HepG2 (cell line): ENCODE results near the gene GPR55. TPM values are rescaled to one million over a fixed set of nuclear protein-coding genes. Genes with fewer than 3 reads are reported as not detected.

ENCODE experiments used
- ARHGAP35 ChIP-seq: sonication (generic); formaldehyde crosslinking; IDR thresholded peaks from 2 replicates; pipeline ENCODE4 v1.9.0; 2022; ENCODE audit warnings: mild to moderate bottlenecking, inconsistent platforms, moderate library complexity, missing genetic modification reagents, borderline replicate concordance
- BCL3 ChIP-seq: sonication (generic); formaldehyde crosslinking; IDR thresholded peaks from 2 replicates; pipeline ENCODE4 v1.5.1; 2020; ENCODE audit warnings: mild to moderate bottlenecking, missing genetic modification reagents, moderate library complexity
- DMAP1 ChIP-seq: IDR thresholded peaks from 2 replicates; pipeline ENCODE4 v1.6.1; 2016
- ELF3 ChIP-seq: IDR thresholded peaks from 2 replicates; pipeline ENCODE4 v1.6.1; 2016; ENCODE audit warnings: missing genetic modification reagents, missing compliant biosample characterization
- ETV5 ChIP-seq: IDR thresholded peaks from 2 replicates; pipeline ENCODE4 v1.6.1; 2018; ENCODE audit warnings: missing biosample characterization, missing genetic modification reagents, inconsistent platforms, borderline replicate concordance
- GABPA ChIP-seq, 2 experiments: IDR thresholded peaks; 2 replicates each; pipeline ENCODE4 v1.6.1; 2011 to 2016; ENCODE audit warnings: low read depth in 2 of 2, low read length in 1 of 2, missing biosample characterization in 1 of 2, missing genetic modification characterization in 1 of 2
- GABPB1 ChIP-seq: IDR thresholded peaks from 2 replicates; pipeline ENCODE4 v1.6.1; 2016; ENCODE audit warnings: mild to moderate bottlenecking, missing genetic modification reagents, moderate library complexity, missing compliant biosample characterization
- HMG20B ChIP-seq: conservative IDR thresholded peaks from 2 replicates; pipeline ENCODE4 v1.6.1; 2016; ENCODE audit warnings: missing genetic modification reagents, missing compliant biosample characterization
- IRX3 ChIP-seq: sonication (generic); formaldehyde crosslinking; IDR thresholded peaks from 2 replicates; pipeline ENCODE4 v1.8.1; 2023; ENCODE audit warnings: mild to moderate bottlenecking, low read depth, missing genetic modification reagents, borderline replicate concordance
- LCORL ChIP-seq, 2 experiments: fragments of 450-650 bp in 1 of 2; sonication (generic) in 1 of 2; formaldehyde crosslinking in 1 of 2; IDR thresholded peaks; 2 replicates each; pipeline versions ENCODE4 v1.5.0 to v1.6.1; 2017 to 2020; ENCODE audit warnings: antibody characterized with exemption in 1 of 2, missing genetic modification reagents in 1 of 2
- NBN ChIP-seq: fragments of 450-650 bp; conservative IDR thresholded peaks from 2 replicates; pipeline ENCODE4 v1.6.1; 2017
- NFKB2 ChIP-seq: sonication (generic); formaldehyde crosslinking; IDR thresholded peaks from 2 replicates; pipeline ENCODE4 v1.4.0; 2020; ENCODE audit warnings: missing genetic modification reagents, borderline replicate concordance
- NFKBIZ ChIP-seq: IDR thresholded peaks from 2 replicates; pipeline ENCODE4 v1.6.1; 2018; ENCODE audit warnings: missing genetic modification reagents, missing compliant biosample characterization
- PCBP1 ChIP-seq: fragments of 200-400 bp; formaldehyde crosslinking; IDR thresholded peaks from 2 replicates; pipeline ENCODE4 v1.6.1; 2017; ENCODE audit warnings: mild to moderate bottlenecking, low read depth, low read length, borderline replicate concordance
- POLR2AphosphoS2 ChIP-seq: IDR thresholded peaks from 2 replicates; pipeline ENCODE4 v1.6.1; 2011; ENCODE audit warnings: low read depth, low read length, improper control_type of control experiment
- XBP1 ChIP-seq: sonication (generic); formaldehyde crosslinking; IDR thresholded peaks from 2 replicates; pipeline ENCODE4 v1.5.0; 2020; ENCODE audit warnings: missing genetic modification reagents
- ZNF563 ChIP-seq: sonication (generic); formaldehyde crosslinking; IDR thresholded peaks from 2 replicates; pipeline ENCODE4 v1.8.0; 2022; ENCODE audit warnings: mild to moderate bottlenecking, moderate library complexity, missing genetic modification reagents
- ZSCAN22 ChIP-seq: sonication (generic); formaldehyde crosslinking; IDR thresholded peaks from 2 replicates; pipeline ENCODE4 v1.4.0; 2020; ENCODE audit warnings: mild to moderate bottlenecking, missing genetic modification reagents
- ZSCAN25 ChIP-seq: sonication (generic); formaldehyde crosslinking; IDR thresholded peaks from 2 replicates; pipeline ENCODE4 v1.8.0; 2022; ENCODE audit warnings: mild to moderate bottlenecking, missing genetic modification reagents
- polyA plus RNA-seq, 8 experiments: library from polyadenylated mRNA; depleted of rRNA in 3 of 8; stranded (reverse) in 7 of 8; unstranded in 1 of 8; fragments of >200 nt; fragmentation: Illumina TruSeq in 4 of 8; extraction: Trizol in 4 of 8; gene quantifications; 2 replicates each; pipeline versions ENCODE4 v1.2.1 to v1.2.3, GENCODE V29; 2011 to 2016; ENCODE audit warnings: low read depth in 4 of 8, missing spikeins in 1 of 8, mixed read lengths in 1 of 8; ENCODE audit not compliant: insufficient read depth in 1 of 8
- total RNA-seq, 5 experiments: library from RNA; depleted of rRNA; stranded (reverse); fragments of >200 nt; fragmentation: Illumina TruSeq; extraction: Trizol; gene quantifications; 2 replicates each; pipeline ENCODE4 v1.2.3, GENCODE V29; 2016; ENCODE audit warnings: low read depth in 1 of 5
- TF ChIP-seq, protein P1 (sequence below): sonication (generic); formaldehyde crosslinking; IDR thresholded peaks from 2 replicates; pipeline ENCODE4 v1.5.0; 2020; ENCODE audit warnings: mild to moderate bottlenecking, missing genetic modification reagents, moderate library complexity
- TF ChIP-seq, protein P2 (sequence below): sonication (generic); formaldehyde crosslinking; IDR thresholded peaks from 2 replicates; pipeline ENCODE4 v1.5.0; 2020; ENCODE audit warnings: mild to moderate bottlenecking, missing genetic modification reagents, borderline replicate concordance

GPR55 gene
- total and polyA plus RNA-seq, 2 of the 13 experiments (the other 11 are each of a cell fraction or from before 2014, with no cell fraction given): not detected

DNA sequence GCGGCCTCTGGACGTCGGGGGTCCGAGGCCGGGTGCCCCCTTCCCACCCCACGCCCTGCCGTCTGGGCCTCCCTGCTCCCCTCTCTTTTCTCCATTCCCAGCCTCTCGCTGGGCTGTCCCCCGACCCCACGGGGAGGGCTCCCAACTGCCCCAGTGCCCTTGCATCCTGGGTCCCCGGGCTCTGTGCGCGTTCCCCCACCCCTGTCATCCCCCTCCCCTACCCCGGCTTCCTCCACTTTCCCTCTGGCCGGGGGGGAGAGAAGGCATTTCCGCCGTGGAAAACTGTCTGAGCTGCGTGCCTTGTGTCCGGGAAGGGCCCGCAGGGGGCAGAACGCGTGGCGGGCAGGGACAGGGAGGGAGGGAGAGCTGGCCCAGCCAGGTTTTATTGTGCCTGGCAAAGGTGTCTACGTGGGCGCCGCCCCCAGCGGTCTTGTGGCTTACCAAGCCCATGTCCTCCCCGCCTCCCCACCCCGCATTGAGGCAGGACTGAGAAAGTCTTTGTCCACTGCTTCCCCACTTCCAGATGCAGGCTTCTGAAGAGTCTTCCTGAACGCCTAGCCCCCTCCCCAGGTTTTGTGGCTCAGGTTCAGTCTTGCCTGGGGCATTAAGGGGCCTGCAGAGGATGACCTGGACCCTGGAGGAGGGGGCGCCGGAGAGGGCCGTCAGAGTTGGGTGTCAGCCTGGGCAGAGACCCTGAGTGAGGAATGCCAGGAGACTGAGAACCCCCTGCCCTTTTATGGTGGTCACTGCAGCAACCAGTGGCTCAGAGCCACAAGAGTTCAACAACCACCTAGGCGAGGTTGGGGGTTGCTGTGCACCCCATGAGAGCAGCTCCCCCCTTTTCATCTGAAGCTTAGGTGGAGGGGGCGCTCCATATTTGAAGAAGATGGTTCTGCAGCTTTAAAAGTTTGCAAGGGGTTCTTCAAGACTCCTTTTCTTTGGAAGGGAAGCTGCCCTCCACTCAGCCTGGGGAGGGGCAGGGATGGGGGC is 59.0 kb downstream of the GPR55 start (continued):
- TF ChIP-seq, protein P1, sequence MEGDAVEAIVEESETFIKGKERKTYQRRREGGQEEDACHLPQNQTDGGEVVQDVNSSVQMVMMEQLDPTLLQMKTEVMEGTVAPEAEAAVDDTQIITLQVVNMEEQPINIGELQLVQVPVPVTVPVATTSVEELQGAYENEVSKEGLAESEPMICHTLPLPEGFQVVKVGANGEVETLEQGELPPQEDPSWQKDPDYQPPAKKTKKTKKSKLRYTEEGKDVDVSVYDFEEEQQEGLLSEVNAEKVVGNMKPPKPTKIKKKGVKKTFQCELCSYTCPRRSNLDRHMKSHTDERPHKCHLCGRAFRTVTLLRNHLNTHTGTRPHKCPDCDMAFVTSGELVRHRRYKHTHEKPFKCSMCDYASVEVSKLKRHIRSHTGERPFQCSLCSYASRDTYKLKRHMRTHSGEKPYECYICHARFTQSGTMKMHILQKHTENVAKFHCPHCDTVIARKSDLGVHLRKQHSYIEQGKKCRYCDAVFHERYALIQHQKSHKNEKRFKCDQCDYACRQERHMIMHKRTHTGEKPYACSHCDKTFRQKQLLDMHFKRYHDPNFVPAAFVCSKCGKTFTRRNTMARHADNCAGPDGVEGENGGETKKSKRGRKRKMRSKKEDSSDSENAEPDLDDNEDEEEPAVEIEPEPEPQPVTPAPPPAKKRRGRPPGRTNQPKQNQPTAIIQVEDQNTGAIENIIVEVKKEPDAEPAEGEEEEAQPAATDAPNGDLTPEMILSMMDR (CRISPR knock-in tag): peak; percentile 51
- TF ChIP-seq ZSCAN25 (CRISPR knock-in tag) (0 out of 2 replicates have a peak, but pooled peaks have one; percentile 18), ELF3 (CRISPR knock-in tag) (0 out of 2 replicates have a peak, but pooled peaks have one; percentile 21), POLR2AphosphoS2 (no peak), LCORL (IDR thresholded peaks at IDR 0.05) (no peak), LCORL (CRISPR knock-in tag; IDR thresholded peaks at IDR 0.05) (0 out of 2 replicates have a peak, but pooled peaks have one; percentile 32), ZSCAN22 (no peak), XBP1 (CRISPR knock-in tag) (no peak), PCBP1 (peak; percentile 38; the same call in 1 of the 2 replicates), GABPA (IDR thresholded peaks at IDR 0.05; ENCODE audit: low read depth, low read length) (no peak), GABPA (CRISPR knock-in tag; IDR thresholded peaks at IDR 0.05; ENCODE audit: low read depth) (peak; percentile 2; the same call in 1 of the 2 replicates), GABPB1 (CRISPR knock-in tag) (peak; percentile 75), IRX3 (CRISPR knock-in tag) (0 out of 2 replicates have a peak, but pooled peaks have one; percentile 13), DMAP1 (CRISPR knock-in tag) (0 out of 2 replicates have a peak, but pooled peaks have one; percentile 45), BCL3 (no peak), ZNF563 (CRISPR knock-in tag) (0 out of 2 replicates have a peak, but pooled peaks have one; percentile 19), NBN (no peak), HMG20B (CRISPR knock-in tag) (0 out of 2 replicates have a peak, but pooled peaks have one; percentile 42), NFKBIZ (CRISPR knock-in tag) (no peak), ARHGAP35 (CRISPR knock-in tag) (0 out of 2 replicates have a peak, but pooled peaks have one; percentile 52), NFKB2 (CRISPR knock-in tag) (peak; percentile 32; the same call in 1 of the 2 replicates), ETV5 (CRISPR knock-in tag) (peak; percentile 54; the same call in 1 of the 2 replicates)
- TF ChIP-seq, protein P2, sequence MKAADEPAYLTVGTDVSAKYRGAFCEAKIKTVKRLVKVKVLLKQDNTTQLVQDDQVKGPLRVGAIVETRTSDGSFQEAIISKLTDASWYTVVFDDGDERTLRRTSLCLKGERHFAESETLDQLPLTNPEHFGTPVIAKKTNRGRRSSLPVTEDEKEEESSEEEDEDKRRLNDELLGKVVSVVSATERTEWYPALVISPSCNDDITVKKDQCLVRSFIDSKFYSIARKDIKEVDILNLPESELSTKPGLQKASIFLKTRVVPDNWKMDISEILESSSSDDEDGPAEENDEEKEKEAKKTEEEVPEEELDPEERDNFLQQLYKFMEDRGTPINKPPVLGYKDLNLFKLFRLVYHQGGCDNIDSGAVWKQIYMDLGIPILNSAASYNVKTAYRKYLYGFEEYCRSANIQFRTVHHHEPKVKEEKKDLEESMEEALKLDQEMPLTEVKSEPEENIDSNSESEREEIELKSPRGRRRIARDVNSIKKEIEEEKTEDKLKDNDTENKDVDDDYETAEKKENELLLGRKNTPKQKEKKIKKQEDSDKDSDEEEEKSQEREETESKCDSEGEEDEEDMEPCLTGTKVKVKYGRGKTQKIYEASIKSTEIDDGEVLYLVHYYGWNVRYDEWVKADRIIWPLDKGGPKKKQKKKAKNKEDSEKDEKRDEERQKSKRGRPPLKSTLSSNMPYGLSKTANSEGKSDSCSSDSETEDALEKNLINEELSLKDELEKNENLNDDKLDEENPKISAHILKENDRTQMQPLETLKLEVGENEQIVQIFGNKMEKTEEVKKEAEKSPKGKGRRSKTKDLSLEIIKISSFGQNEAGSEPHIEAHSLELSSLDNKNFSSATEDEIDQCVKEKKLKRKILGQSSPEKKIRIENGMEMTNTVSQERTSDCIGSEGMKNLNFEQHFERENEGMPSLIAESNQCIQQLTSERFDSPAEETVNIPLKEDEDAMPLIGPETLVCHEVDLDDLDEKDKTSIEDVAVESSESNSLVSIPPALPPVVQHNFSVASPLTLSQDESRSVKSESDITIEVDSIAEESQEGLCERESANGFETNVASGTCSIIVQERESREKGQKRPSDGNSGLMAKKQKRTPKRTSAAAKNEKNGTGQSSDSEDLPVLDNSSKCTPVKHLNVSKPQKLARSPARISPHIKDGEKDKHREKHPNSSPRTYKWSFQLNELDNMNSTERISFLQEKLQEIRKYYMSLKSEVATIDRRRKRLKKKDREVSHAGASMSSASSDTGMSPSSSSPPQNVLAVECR (CRISPR knock-in tag): peak; percentile 34; the same call in 1 of the 2 replicates
